HG03342 (cell line): Measurements from ENCODE around the gene LYZL6.
"Not testable (repeated sequence)": the region's sequence is repeated elsewhere in the genome, so short reads cannot be mapped to it uniquely, and the experiment has no call there.

Source experiments
- ATAC-seq: cut with Tn5 transposase; IDR thresholded peaks from one replicate; pipeline ENCODE4 v1.9.1; 2021; ENCODE audit warnings: mild to moderate bottlenecking, moderate library complexity; ENCODE audit not compliant: unreplicated experiment

The LYZL6 gene

DNA sequence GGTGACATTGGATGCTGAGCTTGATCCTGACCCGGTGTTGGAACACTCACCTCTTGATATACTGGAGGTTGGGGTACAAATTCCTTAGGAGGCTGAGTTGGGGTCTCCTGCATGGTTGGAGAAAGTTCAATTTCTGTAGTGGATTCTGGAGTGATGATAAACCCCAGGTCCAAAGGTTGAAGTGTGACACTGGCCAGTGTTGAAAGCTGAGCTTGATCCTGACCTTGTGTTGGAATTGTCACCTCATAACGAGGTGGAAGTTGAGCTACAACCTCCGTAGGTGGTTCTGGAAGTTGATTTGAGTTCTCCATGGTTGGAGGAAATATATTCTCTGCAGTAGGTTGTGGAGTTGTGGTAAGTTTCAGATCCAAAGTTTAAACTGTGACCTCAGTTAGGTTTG is 34.1 kb downstream of the LYZL6 start:
- no peak for ATAC-seq

DNA sequence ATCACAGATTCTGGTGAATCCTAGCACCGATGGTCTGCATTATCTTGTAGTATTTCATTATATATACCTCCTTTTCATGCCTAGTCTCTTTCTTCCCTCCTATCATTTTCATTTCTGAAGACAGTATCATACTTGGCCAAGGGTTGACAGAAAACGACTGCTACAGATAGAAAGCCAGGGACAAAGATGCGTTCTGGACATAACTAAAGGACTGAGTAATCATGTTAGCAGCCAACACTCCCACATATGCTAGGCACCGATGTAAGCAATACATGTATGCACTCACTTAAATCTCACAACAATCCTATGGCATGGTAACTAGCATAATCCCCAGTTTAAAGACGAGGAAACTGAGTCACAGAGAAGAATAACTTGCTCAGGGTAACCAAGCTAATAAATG is 35.8 kb downstream of the LYZL6 start:
- ATAC-seq = no peak

DNA sequence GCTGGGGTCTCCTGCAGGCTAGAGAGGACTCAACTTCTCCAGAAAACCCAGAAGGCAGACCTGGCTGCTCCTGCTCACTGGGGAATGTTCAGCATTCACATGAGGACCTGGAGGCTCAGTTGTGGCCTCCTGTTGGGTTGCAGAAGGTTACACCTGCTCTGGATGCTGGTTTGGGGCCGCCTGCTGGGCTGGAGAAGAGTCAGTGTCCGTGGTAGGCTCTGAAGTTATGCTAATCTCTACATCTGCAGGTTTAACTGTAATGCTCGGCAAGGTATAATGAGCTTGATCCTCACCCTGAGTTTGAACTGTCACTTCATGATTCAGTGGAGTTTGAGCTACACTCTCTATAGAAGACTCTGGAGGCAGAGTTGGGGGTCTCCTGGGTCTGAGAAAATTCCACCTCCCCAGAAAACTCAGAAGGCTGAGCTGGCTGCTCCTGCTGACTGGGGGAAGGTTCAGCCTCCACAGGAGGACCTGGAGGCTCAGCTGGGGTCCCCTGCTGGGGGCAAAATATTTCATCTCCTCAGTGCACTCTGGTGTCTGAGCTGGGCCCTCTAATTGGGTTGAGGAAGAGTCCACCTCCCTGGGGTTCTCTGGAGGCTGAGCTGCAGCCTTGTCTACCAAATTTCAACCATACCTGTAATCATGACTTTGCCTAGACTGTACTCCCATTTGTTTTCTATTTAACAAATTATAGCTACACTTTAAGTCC is 36.4 kb downstream of the LYZL6 start:
- no peak for ATAC-seq

DNA sequence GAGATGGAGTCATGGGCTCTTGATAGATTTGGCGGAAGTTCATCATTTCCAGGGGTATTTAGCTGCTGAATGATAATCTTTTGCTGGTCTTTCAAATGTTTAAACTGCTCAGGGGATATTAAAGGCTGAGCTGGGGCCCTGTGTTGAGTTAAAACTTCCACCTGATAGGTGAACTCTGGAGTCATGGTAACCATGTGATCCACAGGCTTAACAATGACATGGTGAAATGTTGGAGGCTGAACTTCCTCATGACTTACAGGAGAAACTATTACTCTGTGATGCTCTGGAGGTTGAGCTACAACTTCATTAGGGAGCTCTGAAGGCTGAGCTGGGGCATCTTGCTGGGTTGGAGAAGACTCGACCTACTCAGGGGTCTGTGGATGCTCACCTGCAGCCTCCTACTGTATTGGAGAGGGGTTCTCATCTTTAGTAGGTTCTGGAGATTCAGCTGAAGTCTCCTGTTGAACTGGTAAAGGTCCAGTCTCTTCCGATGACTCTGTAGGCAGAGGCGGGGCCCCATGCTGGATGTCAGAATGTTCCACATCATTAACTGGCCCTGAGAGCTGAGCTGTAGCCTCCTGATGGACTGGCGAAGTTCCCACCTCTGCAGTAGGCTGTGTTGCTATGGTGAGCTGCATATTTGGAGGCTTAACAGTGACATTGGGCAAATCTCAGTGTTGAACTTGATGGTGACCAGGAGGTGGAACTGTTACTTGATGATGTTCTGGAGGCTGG is 37.2 kb downstream of the LYZL6 start:
- ATAC-seq = no peak

DNA sequence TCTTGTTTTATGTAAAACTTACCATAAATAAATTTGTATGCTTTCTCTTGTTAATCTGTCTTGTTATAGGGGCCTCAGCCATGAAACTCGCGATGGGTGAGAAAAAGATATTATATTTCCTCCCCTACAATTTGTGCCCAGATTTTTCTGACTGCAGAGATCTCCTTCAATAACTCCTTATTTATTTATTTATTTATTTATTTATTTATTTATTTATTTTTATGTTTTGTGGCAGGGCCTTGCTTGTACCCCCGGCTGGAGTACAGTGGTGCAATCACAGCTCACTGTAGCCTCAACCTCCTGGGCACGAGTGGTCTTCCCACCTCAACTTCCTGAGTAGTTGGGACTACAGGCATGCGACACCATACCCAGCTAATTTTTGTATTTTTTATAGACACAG is 40.1 kb downstream of the LYZL6 start:
- ATAC-seq = no peak

DNA sequence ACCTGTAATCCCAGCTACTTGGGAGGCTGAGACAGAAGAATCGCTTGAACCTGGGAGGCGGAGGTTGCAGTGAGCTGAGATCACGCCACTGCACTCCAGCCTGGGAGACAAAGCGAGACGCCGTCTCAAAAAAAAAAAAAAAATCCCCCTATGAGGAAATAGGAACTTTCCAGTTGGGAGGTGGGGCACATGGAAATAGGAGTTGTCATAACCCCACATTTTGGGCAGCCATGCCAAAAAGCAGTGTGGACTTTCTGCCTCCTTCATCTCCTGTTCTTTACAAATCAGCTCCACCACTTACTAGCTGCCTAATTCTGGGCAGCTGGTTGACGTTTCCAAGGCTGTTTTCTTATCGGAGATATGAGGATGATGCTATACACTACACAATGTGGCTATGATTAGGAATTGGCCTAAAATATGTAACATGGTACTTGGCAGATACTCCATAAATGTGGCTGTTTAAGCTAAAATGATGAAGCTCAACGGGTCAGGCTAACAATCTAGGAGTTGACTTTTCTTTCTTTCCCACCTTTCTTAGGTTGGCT is 41.8 kb downstream of the LYZL6 start:
- ATAC-seq = no peak

DNA sequence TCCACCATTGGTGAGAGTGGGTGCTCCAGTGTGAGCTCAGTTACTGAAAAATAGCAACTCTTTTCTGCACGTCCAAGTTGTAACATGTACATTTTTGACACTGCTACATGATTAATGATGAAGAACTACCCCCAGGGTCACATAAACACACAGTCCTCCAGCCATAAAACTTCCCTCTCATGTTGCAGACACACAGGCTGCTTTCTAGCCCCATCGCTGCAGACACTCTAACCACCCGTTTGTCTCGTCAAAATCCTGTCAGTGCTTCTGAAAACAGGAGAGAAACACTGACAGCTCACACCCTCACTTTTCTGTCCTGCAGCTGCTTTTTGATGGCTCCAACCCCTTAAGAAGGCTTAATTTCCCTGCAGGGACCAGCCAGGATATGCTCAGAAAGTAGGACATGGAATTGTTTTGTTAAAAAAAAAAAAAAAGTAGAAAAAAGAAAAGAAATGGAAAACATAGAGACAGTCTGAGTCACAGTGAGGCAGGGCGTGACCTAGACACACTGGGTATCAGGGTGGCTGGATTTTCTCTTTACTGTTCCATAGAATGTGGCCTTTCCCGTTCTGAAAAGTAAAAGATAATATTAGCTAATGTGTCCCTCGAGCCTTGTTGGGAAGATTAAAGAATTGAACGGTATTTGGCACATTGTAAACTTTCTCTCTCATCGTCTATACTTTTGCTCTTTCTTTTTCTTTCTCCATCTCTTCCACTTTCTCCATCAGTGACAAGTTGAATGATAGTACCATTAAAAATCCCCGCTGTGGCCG is 42.6 kb downstream of the LYZL6 start:
- no peak for ATAC-seq

DNA sequence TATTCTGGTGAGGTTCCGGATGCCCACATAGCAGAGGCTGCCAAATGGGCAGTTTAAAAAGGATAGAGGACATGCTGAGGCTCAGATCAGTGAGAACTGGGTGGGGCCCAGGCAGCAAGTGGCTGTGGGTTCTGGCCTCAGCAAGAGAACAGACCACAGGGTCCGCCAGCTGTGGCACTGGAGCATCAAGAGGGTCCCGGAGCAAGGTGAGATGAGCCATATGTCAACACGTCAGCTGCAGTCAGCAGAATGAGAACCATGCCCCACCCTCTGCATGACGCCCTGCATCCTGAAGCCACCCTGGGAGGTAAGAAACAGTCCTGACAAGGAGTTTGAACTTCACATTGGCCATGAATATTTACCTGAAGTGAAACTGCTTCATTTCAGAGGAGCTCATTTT is 43.2 kb downstream of the LYZL6 start:
- no peak for ATAC-seq

DNA sequence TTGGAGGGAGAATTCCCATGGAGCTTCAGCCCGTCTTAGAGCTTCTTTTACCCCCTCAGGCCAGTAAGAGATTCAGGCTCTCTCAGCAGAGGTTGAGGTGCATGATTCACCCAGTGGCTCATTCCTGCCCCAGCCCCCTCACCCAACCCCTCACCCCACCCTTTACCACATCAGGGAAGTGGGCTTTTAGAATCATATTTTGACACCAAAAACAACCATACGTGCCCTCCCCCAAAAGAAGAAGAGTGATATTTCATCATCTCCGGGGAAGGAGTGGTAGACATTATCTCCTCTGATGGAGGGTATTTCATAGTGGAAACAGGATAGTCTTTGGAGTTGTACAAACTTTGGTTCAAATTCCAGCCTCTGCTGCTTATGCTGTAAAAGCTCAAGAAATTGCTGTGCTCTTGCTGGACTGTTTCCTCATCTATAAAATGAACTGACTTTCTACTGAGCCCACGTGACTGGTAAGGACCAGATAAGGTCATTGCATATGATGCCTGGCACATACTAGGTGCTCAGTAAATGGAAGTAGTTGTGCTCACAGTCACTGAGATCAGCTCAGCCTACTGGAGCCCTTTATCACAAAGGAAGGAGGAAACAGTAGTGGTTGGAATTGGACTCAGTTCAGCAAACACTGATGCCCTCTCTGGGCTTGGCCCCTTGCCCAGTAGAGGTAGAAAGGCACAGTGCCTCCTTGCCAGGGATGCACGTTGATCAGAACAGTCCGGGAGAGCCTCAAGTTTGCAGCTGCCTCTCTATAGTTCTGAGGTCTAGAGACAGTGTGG is 45.0 kb downstream of the LYZL6 start:
- no peak for ATAC-seq

DNA sequence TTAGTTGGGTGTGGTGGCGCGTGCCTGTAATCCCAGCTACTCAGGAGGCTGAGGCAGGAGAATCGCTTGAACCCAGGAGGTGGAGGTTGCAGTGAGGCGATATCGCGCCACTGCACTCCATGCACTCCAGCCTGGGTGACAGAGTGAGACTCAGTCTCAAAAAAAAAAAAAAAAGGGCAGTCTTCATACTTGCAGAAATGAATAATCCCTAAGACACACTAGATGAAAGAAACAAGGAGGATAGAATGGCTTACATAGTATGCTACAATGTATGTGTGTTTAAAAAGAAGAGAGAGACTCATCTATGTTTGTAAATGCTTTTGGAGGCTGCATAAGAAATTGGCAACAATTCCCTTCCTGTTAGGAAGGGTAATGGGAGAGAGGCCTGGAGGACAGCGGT is 45.7 kb downstream of the LYZL6 start:
- ATAC-seq = not testable (repeated sequence)

DNA sequence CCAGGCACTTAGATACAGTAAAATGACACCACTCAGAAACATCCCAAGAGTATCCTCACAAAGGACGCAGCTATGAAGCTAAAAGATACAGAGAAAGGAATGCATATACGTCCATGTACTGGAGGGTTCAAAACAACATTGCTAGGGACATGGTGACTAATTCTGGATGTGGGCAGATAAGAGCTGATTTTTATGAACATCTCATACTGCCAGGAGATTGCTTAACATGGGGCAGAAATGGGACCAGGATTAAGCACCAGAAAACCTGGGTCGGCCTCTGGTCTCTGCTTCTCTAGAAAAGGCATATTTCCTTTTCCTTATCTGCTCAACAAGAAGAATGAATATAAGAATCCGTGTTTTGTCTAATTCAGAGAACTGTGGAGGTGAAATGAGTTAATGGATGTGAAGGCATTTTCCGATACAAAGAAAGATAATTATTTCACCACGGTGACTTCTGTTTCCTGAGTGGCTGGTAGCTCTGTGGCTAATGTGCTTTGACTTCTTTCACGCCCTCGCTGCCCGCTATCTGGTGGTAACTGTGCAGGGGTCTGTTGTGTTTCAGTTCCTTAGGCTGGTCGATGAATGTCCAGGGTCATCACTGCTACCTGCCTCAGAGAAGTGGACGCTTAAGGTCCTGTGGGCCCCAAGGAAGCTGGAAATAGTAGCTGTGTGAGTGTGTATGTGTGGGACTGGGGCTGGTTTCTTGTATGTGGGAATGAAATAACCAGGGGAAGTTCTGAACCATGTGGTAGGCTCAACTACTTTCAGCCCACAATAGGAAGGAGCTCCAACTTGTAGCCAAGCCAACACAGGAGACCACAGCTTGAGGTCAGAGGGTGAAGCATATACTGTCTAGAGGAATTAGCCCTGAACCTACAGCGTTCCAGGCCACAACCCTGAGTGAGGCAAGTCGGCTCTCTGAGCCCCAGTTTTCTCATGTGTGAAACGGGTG is 47.6 kb downstream of the LYZL6 start:
- ATAC-seq = no peak

DNA sequence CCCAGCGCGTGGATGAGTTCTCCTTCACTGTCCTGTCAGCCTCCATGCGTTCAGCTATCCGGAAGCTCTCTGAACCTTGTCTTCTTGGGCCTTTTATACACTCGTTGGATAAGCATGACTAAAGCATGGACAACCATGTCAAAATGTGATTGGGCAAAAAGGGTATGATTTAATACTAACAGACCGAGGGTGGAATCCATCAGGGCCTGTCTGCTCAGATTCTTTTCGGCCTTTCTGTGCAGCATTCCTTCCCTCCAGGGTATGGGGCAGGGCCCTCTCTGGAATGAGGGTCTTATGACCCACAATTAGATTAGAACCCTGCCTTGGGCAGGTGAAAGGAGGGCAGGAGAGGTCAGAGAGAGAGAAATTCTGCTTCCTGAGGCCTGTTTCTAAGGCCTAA is 49.3 kb downstream of the LYZL6 start:
- ATAC-seq = no peak

DNA sequence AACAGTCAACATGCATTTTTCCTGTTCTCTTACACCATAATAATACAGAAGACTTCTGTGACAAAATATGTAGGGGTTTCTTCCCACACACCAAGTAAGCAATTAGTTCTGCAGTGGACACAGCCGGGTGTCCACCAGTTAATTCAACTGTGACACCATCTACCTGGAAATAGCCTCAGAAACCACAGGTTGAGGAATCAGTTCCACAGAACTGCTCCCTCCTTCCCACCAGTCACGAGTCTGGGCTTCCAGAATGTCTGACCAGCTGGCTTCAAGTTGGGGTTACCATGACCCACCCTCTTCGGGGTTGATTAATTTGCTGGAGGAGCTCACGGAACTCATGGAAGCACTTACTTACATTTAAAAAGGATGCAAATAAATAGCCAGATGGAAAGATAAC is 49.8 kb downstream of the LYZL6 start:
- no peak for ATAC-seq

DNA sequence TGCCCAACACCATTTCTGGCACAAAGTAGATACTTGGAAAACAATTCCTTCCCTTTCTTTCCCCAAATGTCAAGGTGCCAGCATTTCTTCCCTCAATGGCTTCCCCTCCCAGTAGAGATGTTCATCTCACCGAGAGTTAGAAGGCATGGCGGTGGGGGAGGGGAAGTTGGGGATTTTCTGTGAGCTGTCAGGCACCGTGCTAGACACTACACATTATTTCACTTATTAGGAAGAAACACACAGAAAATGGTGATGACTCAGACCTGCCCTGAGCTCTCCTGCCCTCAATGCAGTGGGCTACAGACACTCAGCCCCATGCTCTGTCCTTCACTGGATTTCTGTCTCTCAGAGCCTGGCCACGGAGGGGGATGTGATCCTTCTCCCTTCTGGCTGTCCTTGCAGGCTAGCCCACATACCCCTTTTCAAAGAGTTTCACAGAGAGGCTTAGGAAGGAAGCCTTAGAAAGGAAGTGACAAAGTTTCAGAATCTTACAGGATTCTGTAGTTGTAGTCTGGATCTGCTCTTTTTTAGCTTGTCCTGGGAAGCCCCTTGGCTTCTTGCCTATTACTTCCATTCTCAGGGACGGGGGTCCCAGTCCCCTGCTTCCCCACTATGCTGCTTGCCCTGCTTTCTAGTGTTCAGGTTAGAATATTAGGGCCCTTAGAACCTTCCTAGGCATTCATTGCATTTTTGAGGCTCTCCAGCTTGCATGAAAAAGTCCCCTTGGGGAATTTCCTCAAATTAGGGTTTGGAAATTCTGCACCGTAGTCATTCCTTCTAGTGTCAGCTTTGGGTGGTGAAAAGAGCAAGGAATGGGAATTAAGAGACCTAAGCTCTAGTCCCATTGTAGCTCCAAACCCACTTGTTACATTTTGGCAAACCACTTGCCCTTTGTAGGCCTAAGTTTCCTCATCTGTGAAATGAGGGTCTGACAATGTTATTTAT is 51.1 kb downstream of the LYZL6 start:
- no peak for ATAC-seq

DNA sequence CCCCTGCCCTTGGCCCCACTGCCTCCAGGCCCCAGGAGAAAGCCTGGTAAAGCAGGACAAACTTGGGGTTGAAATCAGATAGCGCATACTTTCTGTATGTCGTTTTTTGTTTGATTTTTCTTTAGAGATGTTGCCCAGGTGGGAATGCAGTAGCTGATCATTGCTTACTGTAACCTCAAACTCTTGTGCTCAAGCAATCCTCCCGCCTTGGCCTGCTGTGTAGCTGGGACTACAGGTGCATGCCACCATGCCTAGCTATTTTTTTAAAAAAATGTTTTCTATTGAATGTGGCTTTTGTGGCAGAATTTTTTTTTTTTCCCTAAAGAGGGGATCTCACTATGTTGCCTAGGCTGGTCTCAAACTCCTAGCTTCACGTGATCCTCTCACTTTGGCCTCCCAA is 52.2 kb downstream of the LYZL6 start:
- no peak for ATAC-seq

DNA sequence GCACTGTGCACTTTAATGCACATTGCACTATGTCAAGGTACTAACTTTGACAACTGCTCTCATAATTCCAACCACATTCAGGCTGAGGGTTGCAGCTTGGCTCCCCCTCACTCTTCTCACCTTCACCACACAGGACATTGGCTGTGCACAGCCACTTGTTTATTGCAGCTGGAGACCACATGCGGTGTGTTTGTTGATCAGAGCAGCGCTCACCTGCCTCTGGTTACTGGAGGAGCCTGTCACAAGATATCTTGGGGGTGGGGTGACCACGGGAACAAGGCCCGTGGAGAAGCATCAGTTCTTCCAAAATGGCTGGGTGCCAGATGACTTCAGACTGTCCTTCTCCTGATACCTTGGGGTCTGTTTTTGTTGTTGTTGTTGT is 52.7 kb downstream of the LYZL6 start:
- ATAC-seq = no peak

DNA sequence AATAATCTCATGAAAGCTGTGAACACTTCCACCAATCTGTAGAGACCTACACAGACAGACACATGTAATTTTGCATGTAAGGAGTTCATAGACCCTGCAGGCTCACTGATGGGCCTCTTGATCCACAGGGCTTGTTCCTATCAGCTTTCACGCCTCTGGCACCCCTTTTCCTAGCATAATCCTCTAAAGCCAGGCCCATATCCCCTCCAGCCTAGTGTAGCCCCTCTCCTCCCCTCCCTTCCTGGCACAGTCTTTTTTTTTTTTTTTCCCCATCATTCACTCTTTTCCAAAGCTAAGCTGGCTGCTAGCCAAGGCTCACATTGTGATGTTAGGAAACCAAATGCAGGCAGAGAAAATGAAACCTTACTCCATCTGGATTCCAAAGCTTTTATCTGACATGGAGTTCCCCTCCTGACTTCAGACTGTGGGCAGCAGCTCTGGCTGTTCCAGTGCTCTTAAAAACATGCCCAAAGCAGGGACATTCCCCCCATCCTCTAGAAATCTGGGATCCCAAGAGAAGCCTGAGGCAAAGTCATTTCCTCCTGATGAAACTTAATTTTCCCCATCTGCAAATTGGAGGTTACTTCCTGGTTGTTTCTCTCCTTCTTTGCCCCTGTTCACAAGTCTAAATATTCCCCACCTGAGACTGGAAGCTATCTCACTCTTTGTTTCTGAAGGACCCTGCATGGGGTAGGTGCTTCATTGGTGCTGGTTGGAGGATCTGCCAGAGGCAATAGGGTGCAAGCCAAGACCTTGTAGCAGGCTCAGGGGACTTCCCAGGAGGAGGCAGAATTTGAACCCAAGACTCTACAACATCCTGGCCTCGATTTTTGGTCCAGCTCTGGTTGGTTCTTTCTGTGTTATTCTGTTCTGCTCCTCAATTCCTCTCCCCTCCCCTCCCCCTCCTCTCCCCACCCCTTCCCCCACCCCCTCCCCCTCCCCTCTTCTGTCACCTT is 53.4 kb downstream of the LYZL6 start:
- ATAC-seq = no peak

DNA sequence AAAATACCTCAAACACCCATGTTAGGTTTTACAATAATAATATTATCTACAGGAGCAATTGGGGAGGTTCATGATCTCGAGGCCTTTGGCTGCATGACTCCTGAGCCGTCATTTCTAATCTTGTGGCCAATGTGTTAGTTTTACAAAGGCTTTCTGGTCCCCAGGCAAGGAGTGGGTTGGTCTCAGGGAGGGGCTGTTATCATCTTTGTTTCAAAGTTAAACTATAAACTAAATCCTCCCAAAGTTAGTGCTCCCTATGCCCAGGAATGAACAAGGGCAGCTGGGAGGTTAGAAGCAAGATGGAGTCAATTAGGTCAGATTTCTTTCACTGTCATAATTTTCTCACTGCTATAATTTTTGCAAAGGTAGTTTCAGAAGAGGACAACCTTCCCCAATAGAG is 54.3 kb downstream of the LYZL6 start:
- no peak for ATAC-seq
